ENCODE measurements around the gene LRRTM4. TPM values are rescaled to one million over a fixed set of nuclear protein-coding genes. Genes with fewer than 3 reads are reported as not detected.

Gene LRRTM4
- total and polyA plus RNA-seq, 2 experiments from 2014 or later, result 0.44 to 6.5 TPM

DNA sequence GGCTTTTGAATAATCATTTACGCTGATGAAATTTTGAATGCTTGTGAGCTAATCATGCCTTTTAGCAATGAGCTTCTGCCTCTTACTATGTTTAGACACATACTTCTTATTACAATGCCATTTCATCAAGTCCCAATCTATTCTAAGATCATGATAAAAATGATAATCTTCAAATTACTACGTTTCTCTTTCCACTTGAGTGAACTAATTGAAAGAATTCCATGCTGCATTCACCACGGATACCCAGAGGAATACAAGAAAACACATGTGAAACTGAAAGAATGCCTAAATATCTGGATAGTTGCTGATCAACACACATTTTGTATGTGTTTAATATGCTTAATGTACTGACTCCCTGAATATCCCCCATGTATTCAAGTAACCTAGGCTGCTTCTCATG lies 62.3 kb downstream of the LRRTM4 start:
- Histone ChIP-seq H2AFZ (no peak overlapping the region), H3K4me2 (no peak overlapping the region)
- WGBS (ENCODE audit: low lambda C conversion rate, missing lambda C conversion rate), result 72% methylated on average over 3 of the region's 3 CpGs

DNA sequence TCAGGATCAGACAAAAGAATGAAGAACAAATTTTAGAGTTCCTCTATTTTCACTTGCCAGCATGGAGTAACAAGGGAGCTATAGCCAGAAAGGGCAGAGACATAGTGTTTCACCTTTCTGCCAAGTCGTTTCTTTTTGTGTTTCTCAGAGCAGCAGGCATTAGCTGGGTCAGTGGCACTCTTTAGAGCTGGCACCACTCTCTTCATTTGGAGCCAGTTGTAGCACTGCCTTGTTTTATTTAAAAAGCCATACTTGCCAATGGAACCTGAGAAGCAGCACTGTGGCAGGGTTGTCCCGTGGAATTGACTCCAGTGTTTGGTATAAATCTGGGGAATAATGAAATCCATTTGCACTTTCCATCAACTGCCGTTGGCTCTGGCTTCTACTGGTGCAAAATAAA lies 64.0 kb downstream of the LRRTM4 start:
- Histone ChIP-seq H3K4me2 (no peak overlapping the region), H3K4me1 (ENCODE audit: insufficient read depth) (no peaks in the 10 kb centered on the region), H3K27ac (no peak overlapping the region), H3K36me3 (replicated peaks; ENCODE audit: insufficient read depth, low read depth) (no peaks in the 10 kb centered on the region), H4K20me1 (ENCODE audit: insufficient read depth, poor library complexity, severe bottlenecking) (no peaks in the 10 kb centered on the region), H3K27me3 (no peaks in the 10 kb centered on the region), H3K79me2 (no peaks in the 10 kb centered on the region), H2AFZ (no peak overlapping the region), H3K9me2 (replicated peaks; ENCODE audit: insufficient read depth) (no peaks in the 10 kb centered on the region), H3K9me3 (ENCODE audit: low read depth) (no peaks in the 10 kb centered on the region), H3K4me3 (no peak overlapping the region)
- TF ChIP-seq EZH2phosphoT487 (IDR thresholded peaks at IDR 0.05; ENCODE audit: low read depth, severe bottlenecking, unreplicated experiment) (no peak), EZH2 (IDR thresholded peaks at IDR 0.05; ENCODE audit: borderline replicate concordance) (no peak)
- TF ChIP-seq, protein P1, sequence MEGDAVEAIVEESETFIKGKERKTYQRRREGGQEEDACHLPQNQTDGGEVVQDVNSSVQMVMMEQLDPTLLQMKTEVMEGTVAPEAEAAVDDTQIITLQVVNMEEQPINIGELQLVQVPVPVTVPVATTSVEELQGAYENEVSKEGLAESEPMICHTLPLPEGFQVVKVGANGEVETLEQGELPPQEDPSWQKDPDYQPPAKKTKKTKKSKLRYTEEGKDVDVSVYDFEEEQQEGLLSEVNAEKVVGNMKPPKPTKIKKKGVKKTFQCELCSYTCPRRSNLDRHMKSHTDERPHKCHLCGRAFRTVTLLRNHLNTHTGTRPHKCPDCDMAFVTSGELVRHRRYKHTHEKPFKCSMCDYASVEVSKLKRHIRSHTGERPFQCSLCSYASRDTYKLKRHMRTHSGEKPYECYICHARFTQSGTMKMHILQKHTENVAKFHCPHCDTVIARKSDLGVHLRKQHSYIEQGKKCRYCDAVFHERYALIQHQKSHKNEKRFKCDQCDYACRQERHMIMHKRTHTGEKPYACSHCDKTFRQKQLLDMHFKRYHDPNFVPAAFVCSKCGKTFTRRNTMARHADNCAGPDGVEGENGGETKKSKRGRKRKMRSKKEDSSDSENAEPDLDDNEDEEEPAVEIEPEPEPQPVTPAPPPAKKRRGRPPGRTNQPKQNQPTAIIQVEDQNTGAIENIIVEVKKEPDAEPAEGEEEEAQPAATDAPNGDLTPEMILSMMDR (IDR thresholded peaks at IDR 0.05; ENCODE audit: poor library complexity), result no peak
- no peak for DNase-seq (ENCODE audit: low spot score)
- WGBS (ENCODE audit: low lambda C conversion rate, missing lambda C conversion rate), result 64% methylated on average over 3 of the region's 3 CpGs

More for the DNA sequence above, 62.3 kb downstream of the LRRTM4 start:
- no peak for DNase-seq (ENCODE audit: low spot score)
- H3K79me2 ChIP-seq, result no peaks in the 10 kb centered on the region
- H3K4me3 ChIP-seq, result no peak overlapping the region
- TF ChIP-seq, protein P1 (IDR thresholded peaks at IDR 0.05; ENCODE audit: poor library complexity), result no peak
- TF ChIP-seq EZH2phosphoT487 (IDR thresholded peaks at IDR 0.05; ENCODE audit: low read depth, severe bottlenecking, unreplicated experiment) (no peak), EZH2 (IDR thresholded peaks at IDR 0.05; ENCODE audit: borderline replicate concordance) (no peak)
- no peak overlapping the region for H3K27ac ChIP-seq
- no peaks in the 10 kb centered on the region for H4K20me1 ChIP-seq (ENCODE audit: insufficient read depth, poor library complexity, severe bottlenecking)
- no peaks in the 10 kb centered on the region for H3K9me2 ChIP-seq (replicated peaks; ENCODE audit: insufficient read depth)
- H3K4me1 ChIP-seq (ENCODE audit: insufficient read depth), result no peaks in the 10 kb centered on the region
- no peaks in the 10 kb centered on the region for H3K36me3 ChIP-seq (replicated peaks; ENCODE audit: insufficient read depth, low read depth)
- H3K27me3 ChIP-seq, result no peaks in the 10 kb centered on the region
- no peaks in the 10 kb centered on the region for H3K9me3 ChIP-seq (ENCODE audit: low read depth)

DNA sequence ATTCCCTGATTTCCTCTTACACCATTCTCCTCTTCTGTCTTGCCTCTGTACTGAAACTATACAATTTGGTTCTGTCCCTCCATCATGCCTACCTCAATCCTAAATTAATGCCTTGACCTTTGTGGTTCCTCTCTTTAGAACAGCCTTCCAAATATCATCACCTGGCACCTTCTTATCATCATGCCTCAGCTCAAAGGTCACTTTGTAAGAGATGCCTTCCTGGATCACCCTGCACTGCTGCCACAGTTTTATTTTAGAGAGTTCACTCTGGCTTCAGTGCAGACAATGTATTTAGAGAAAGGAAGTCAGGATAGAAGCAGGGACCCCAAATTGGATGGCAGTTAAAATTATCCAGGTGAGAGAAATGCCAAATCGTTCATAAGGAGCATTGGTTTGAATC lies 64.5 kb downstream of the LRRTM4 start:
- no peaks in the 10 kb centered on the region for H4K20me1 ChIP-seq (ENCODE audit: insufficient read depth, poor library complexity, severe bottlenecking)
- TF ChIP-seq, protein P1 (IDR thresholded peaks at IDR 0.05; ENCODE audit: poor library complexity), result no peak
- TF ChIP-seq EZH2 (IDR thresholded peaks at IDR 0.05; ENCODE audit: borderline replicate concordance) (no peak), EZH2phosphoT487 (IDR thresholded peaks at IDR 0.05; ENCODE audit: low read depth, severe bottlenecking, unreplicated experiment) (no peak)
- WGBS (ENCODE audit: low lambda C conversion rate, missing lambda C conversion rate), result 76% methylated on average over 1 of the region's 1 CpG

DNA sequence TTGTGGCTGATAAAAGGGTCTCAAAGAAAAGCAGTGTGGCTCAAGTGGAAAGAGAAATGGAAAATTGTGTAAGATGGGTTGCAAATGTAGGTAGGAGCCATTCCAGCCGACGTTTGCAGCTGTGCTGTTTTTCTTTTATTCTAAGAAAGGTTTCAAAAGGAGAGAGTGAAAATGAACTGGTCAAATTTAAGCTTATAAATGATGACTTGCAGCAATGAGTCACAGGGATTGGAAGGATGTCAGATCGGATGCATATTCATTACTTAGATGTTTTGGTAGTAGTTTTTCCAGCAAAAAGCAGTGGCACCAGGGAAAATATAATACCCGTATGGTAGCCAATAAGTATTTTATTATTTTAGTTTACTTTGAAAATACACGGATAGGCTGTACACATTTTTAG lies 79.1 kb downstream of the LRRTM4 start:
- Histone ChIP-seq H3K4me3 (no peak overlapping the region), H3K9me2 (replicated peaks; ENCODE audit: insufficient read depth) (no peaks in the 10 kb centered on the region), H3K4me1 (ENCODE audit: insufficient read depth) (no peaks in the 10 kb centered on the region), H3K36me3 (replicated peaks; ENCODE audit: insufficient read depth, low read depth) (no peaks in the 10 kb centered on the region), H4K20me1 (ENCODE audit: insufficient read depth, poor library complexity, severe bottlenecking) (no peaks in the 10 kb centered on the region), H3K4me2 (no peak overlapping the region), H3K27me3 (no peaks in the 10 kb centered on the region), H3K9me3 (ENCODE audit: low read depth) (no peaks in the 10 kb centered on the region), H3K79me2 (no peaks in the 10 kb centered on the region), H2AFZ (no peak overlapping the region), H3K27ac (no peak overlapping the region)
- TF ChIP-seq EZH2phosphoT487 (IDR thresholded peaks at IDR 0.05; ENCODE audit: low read depth, severe bottlenecking, unreplicated experiment), result no peak
- TF ChIP-seq, protein P1 (IDR thresholded peaks at IDR 0.05; ENCODE audit: poor library complexity), result no peak
- no peak for TF ChIP-seq EZH2 (IDR thresholded peaks at IDR 0.05; ENCODE audit: borderline replicate concordance)
- no peak for DNase-seq (ENCODE audit: low spot score)
- 87% methylated on average over 5 of the region's 5 CpGs for WGBS (ENCODE audit: low lambda C conversion rate, missing lambda C conversion rate)

More for the DNA sequence above, 64.5 kb downstream of the LRRTM4 start:
- Histone ChIP-seq H3K27ac (no peak overlapping the region), H3K4me2 (no peak overlapping the region), H3K4me1 (ENCODE audit: insufficient read depth) (no peaks in the 10 kb centered on the region), H3K9me3 (ENCODE audit: low read depth) (no peaks in the 10 kb centered on the region), H3K36me3 (replicated peaks; ENCODE audit: insufficient read depth, low read depth) (no peaks in the 10 kb centered on the region), H3K27me3 (no peaks in the 10 kb centered on the region), H2AFZ (no peak overlapping the region), H3K4me3 (no peak overlapping the region), H3K79me2 (no peaks in the 10 kb centered on the region), H3K9me2 (replicated peaks; ENCODE audit: insufficient read depth) (no peaks in the 10 kb centered on the region)
- DNase-seq (ENCODE audit: low spot score), result no peak

All from hepatocyte (in vitro differentiated cells).